Measurements from ENCODE around the gene TMEM131. TPM values are rescaled to one million over a fixed set of nuclear protein-coding genes. Genes with fewer than 3 reads are reported as not detected.
A peak's percentile ranks its signal among the peaks of the same experiment; 100 is the strongest.

Gene TMEM131
- total RNA-seq, 4 donors from 2014 or later: 78.4 to 86.4 (median 80.5) TPM

DNA sequence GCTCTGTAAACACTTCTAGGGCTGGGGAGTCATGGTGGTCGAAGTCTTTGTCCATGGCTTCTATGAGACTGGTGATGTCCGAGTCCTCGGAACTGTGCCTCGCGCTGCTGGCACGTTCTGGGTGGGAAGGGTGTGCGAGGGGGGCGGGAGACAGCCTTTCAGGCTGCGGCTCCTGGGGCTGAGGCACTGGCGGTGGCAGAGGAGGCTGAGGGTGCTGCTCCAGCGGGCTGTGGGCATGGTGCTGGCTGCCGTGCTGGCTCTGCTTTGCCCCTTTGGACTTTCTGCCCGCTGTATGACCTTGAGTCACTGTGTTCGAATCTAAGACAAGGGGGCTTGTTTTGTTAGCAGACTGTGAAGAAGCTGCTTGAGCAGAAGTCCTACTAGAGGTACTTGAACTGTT, 203.3 kb downstream of the TMEM131 start:
- intact Hi-C loops (cut with DNase I; ENCODE audit: low total_unique reads): no loop called here
- no peak overlapping the region for H3K27ac ChIP-seq
- H3K4me1 ChIP-seq: no peaks in the 10 kb centered on the region
- no peaks in the 10 kb centered on the region for H3K27me3 ChIP-seq
- DNase-seq: no peak
- in situ Hi-C loops (cut with MboI; ENCODE audit: low pct_ligation_motif_present in 1 of 4, low pct_unique_long_range_greater_than_20kb in 1 of 4, low sequenced_read_pairs in 3 of 4): no loop called here
- TF ChIP-seq EP300 (IDR thresholded peaks at IDR 0.05; ENCODE audit: low read depth) (no peak), POLR2A (IDR thresholded peaks at IDR 0.05) (no peak), POLR2AphosphoS5 (IDR thresholded peaks at IDR 0.05) (no peak)
- TF ChIP-seq, protein P1, sequence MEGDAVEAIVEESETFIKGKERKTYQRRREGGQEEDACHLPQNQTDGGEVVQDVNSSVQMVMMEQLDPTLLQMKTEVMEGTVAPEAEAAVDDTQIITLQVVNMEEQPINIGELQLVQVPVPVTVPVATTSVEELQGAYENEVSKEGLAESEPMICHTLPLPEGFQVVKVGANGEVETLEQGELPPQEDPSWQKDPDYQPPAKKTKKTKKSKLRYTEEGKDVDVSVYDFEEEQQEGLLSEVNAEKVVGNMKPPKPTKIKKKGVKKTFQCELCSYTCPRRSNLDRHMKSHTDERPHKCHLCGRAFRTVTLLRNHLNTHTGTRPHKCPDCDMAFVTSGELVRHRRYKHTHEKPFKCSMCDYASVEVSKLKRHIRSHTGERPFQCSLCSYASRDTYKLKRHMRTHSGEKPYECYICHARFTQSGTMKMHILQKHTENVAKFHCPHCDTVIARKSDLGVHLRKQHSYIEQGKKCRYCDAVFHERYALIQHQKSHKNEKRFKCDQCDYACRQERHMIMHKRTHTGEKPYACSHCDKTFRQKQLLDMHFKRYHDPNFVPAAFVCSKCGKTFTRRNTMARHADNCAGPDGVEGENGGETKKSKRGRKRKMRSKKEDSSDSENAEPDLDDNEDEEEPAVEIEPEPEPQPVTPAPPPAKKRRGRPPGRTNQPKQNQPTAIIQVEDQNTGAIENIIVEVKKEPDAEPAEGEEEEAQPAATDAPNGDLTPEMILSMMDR (IDR thresholded peaks at IDR 0.05): no peak
- 97% methylated on average over 14 of the region's 14 CpGs; no CpG with 5 or more reads in 1 of the 2 donors for WGBS, 2 donors (ENCODE audit: low coverage in 1 of 2)
- H3K9me3 ChIP-seq: no peaks in the 10 kb centered on the region
- no peak overlapping the region for H3K4me3 ChIP-seq
- peaks cover 0 to 38% (median 16%) of the 10 kb centered on the region in 4 donors for H3K36me3 ChIP-seq

DNA sequence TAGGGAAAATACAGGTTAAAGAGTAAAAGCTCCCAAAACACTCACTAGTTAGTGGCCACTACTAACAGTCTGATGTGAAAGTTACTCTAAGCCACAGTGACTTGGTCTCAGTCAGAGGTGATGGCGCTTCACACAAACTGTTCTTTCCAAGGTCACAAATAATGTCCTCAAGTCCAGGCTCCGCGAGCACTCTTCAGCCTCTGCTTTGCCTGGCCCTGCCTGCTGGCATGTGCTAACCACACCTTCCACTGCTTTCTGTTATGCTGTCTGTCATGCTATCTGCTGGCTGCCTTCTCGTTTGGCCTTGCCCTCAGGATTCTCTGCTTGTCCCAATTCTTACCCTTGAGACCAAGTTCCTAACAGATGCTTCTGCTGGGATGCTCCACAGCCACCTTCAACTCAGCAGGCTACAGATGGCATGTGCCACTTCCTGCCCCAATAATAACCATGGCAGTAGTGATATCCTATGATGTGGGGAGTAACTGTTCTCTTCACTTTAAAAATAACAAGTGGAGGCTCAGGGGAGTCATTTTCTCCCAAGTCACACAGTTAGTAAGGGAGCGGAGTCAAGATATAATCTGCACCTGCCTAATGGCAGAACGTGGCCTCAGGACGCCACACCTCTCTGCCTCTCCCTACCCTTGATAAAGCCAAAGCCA, 206.6 kb downstream of the TMEM131 start:
- Histone ChIP-seq H3K4me1 (peaks cover 0 to 11% (median 4%) of the 10 kb centered on the region in 4 donors), H3K4me3 (no peak overlapping the region), H3K27ac (no peak overlapping the region), H3K27me3 (no peaks in the 10 kb centered on the region), H3K36me3 (peaks cover 0 to 31% (median 13%) of the 10 kb centered on the region in 4 donors), H3K9me3 (no peaks in the 10 kb centered on the region)
- DNase-seq: no peak
- intact Hi-C loops (cut with DNase I; ENCODE audit: low total_unique reads) (no loop called here), in situ Hi-C loops (cut with MboI; ENCODE audit: low pct_ligation_motif_present in 1 of 4, low pct_unique_long_range_greater_than_20kb in 1 of 4, low sequenced_read_pairs in 3 of 4) (no loop called here)
- WGBS, 2 donors (ENCODE audit: low coverage in 1 of 2): 97% methylated on average over 6 to 7 of the region's 7 CpGs
- TF ChIP-seq, protein P1 (IDR thresholded peaks at IDR 0.05): no peak
- no peak for TF ChIP-seq POLR2A (IDR thresholded peaks at IDR 0.05)
- TF ChIP-seq EP300 (IDR thresholded peaks at IDR 0.05; ENCODE audit: low read depth): no peak
- no peak for TF ChIP-seq POLR2AphosphoS5 (IDR thresholded peaks at IDR 0.05)

DNA sequence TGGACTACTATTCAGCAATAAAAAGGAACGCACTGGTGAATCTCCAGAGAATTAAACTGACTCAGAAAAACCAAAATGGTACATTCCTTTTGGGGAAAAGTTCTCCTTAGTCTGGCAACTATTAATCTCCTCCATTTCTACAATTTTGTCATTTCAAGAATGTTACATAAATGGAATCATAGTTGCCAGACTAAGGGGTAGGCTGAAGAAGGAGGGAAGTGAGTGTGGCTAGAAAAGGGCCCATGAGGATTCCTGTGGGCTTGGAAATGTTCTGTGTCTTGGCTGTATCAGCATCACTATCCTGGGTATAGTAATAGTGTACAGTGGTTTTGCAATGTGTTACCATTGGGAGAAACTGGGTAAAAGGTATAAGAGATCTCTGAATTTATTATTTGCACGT, 209.9 kb downstream of the TMEM131 start:
- no peak for DNase-seq
- peaks cover 0 to 38% (median 13%) of the 10 kb centered on the region in 4 donors for H3K4me1 ChIP-seq
- no peaks in the 10 kb centered on the region for H3K9me3 ChIP-seq
- no peaks in the 10 kb centered on the region for H3K27me3 ChIP-seq
- in situ Hi-C loops (cut with MboI; ENCODE audit: low pct_ligation_motif_present in 1 of 4, low pct_unique_long_range_greater_than_20kb in 1 of 4, low sequenced_read_pairs in 3 of 4): no loop called here
- TF ChIP-seq, protein P1 (IDR thresholded peaks at IDR 0.05): no peak
- TF ChIP-seq POLR2AphosphoS5 (IDR thresholded peaks at IDR 0.05) (no peak), POLR2A (IDR thresholded peaks at IDR 0.05) (no peak), EP300 (IDR thresholded peaks at IDR 0.05; ENCODE audit: low read depth) (no peak)
- 95 to 100% methylated on average over 2 of the region's 2 CpGs for WGBS, 2 donors (ENCODE audit: low coverage in 1 of 2)
- H3K36me3 ChIP-seq: peaks cover 0 to 8% (median under 1%) of the 10 kb centered on the region in 4 donors
- H3K4me3 ChIP-seq: no peak overlapping the region
- intact Hi-C loops (cut with DNase I; ENCODE audit: low total_unique reads): no loop called here
- no peak overlapping the region for H3K27ac ChIP-seq

DNA sequence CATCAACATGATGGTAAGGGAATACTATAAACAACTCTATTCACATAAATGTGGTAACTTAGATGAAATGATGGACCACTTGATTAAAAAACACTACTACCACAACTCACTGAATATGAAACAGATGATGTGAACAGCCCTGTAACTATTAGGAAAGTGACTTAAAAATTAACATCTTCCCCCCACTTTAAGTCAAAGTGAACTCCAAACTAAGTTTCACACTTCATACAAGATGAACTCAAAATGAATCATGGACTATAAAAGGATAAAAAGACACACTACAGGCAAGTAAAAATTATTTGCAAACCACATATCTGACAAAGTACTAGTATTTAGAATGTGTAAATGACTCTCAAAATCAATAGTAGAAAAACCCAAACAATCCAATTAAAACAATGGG, 210.8 kb downstream of the TMEM131 start:
- Histone ChIP-seq H3K4me1 (peaks cover 0 to 38% (median 13%) of the 10 kb centered on the region in 4 donors), H3K27ac (peak overlapping the region in 1 of 4 donors; percentile 49), H3K9me3 (no peaks in the 10 kb centered on the region), H3K27me3 (no peaks in the 10 kb centered on the region), H3K36me3 (peaks cover 0 to 5% (median 0%) of the 10 kb centered on the region in 4 donors), H3K4me3 (no peak overlapping the region)
- in situ Hi-C loops (cut with MboI; ENCODE audit: low pct_ligation_motif_present in 1 of 4, low pct_unique_long_range_greater_than_20kb in 1 of 4, low sequenced_read_pairs in 3 of 4): no loop called here
- no peak for DNase-seq
- TF ChIP-seq POLR2A (IDR thresholded peaks at IDR 0.05): no peak
- TF ChIP-seq EP300 (IDR thresholded peaks at IDR 0.05; ENCODE audit: low read depth): no peak
- TF ChIP-seq POLR2AphosphoS5 (IDR thresholded peaks at IDR 0.05): no peak
- TF ChIP-seq, protein P1 (IDR thresholded peaks at IDR 0.05): no peak
- intact Hi-C loops (cut with DNase I; ENCODE audit: low total_unique reads): no loop called here

All from transverse colon (tissue), 4 donors.